Endothelial cell of umbilical vein (primary cell): ENCODE measurements around the gene RUNX2. TPM values are rescaled to one million over a fixed set of nuclear protein-coding genes. Genes with fewer than 3 reads are reported as not detected.

ENCODE experiments used
- BruUV-seq: library from RNA; stranded (reverse); fragments of 400-500 nt; replicated peaks from 2 replicates; lab custom pipeline; 2021; lab: Mats Ljungman, UMichigan
- CTCF ChIA-PET: fragments of 300-600, 350-600 bp; sonication (Branson Sonifier 250); formaldehyde crosslinking; loops from one replicate; lab custom pipeline; 2021; ENCODE audit warnings: antibody characterized with exemption, inconsistent platforms; lab: Charles Lee
- POLR2A ChIA-PET: fragments of 300-600, 350-600 bp; sonication (Branson Sonifier 250); formaldehyde crosslinking; loops from one replicate; lab custom pipeline; 2021; ENCODE audit warnings: antibody characterized with exemption, inconsistent platforms; lab: Charles Lee
- DNase-seq: peaks from one replicate; pipeline ENCODE4 v3.0.0-alpha.2; 2011; ENCODE audit warnings: low read depth, low spot score
- FAIRE-seq: peaks from 2 replicates; lab custom pipeline; 2011; peaks lifted over from hg19 to GRCh38; lab: Jason Lieb, UNC
- H2AFZ ChIP-seq: 2 replicates; pipeline ENCODE4 v1.6.0; 2012; ENCODE audit warnings: low read depth, low read length, control low read depth, inconsistent platforms
- H3K27ac ChIP-seq: 2 replicates; pipeline ENCODE4 v1.5.1; 2011; ENCODE audit warnings: low read depth, mild to moderate bottlenecking, control low read depth, low read length, moderate library complexity; ENCODE audit not compliant: insufficient read depth
- H3K27me3 ChIP-seq, 2 experiments: 2 replicates each; pipeline versions ENCODE4 v1.6.0 to v1.6.1; 2011; ENCODE audit warnings: low read length in 2 of 2, mixed read lengths in 1 of 2; ENCODE audit not compliant: control insufficient read depth in 2 of 2, insufficient read depth in 2 of 2
- H3K36me3 ChIP-seq, 2 experiments: 2 replicates in 1 of 2; 3 replicates in 1 of 2; pipeline ENCODE4 v1.5.1; 2011; ENCODE audit warnings: low read length in 2 of 2, mild to moderate bottlenecking in 1 of 2, moderate library complexity in 1 of 2; ENCODE audit not compliant: control insufficient read depth in 2 of 2, insufficient read depth in 2 of 2; ENCODE audit errors: extremely low read depth in 1 of 2
- H3K4me1 ChIP-seq: 3 replicates; pipeline ENCODE4 v1.5.1; 2011; ENCODE audit warnings: mild to moderate bottlenecking, low read length; ENCODE audit not compliant: control insufficient read depth, insufficient read depth; ENCODE audit errors: extremely low read depth
- H3K4me2 ChIP-seq: 2 replicates; pipeline ENCODE4 v1.6.1; 2011; ENCODE audit warnings: low read length, control low read depth, mixed read lengths; ENCODE audit not compliant: insufficient read depth
- H3K4me3 ChIP-seq, 3 experiments: fragments of 200-600 bp in 1 of 3; sonication (generic), shearing (Covaris generic) in 1 of 3; replicated peaks in 1 of 3; 2 replicates each; pipeline ENCODE4 v1.5.1; 2011 to 2016; ENCODE audit warnings: control low read depth in 3 of 3, low read length in 3 of 3, mild to moderate bottlenecking in 2 of 3, inconsistent platforms in 1 of 3, low read depth in 1 of 3, moderate library complexity in 1 of 3; ENCODE audit not compliant: insufficient read depth in 1 of 3
- H3K79me2 ChIP-seq: 2 replicates; pipeline ENCODE4 v1.6.0; 2012; ENCODE audit warnings: low read length, inconsistent platforms; ENCODE audit not compliant: control insufficient read depth, insufficient read depth
- H3K9ac ChIP-seq: replicated peaks from 2 replicates; pipeline ENCODE3; 2011; ENCODE audit warnings: low read length, control low read depth; ENCODE audit not compliant: insufficient read depth; ENCODE audit errors: extremely low read depth
- H3K9me1 ChIP-seq: replicated peaks from 3 replicates; pipeline ENCODE4 v1.6.0; 2011; ENCODE audit warnings: mild to moderate bottlenecking, low read length; ENCODE audit not compliant: control insufficient read depth, insufficient read depth; ENCODE audit errors: extremely low read depth
- H3K9me3 ChIP-seq: replicated peaks from 2 replicates; pipeline ENCODE4 v1.5.1; 2012; ENCODE audit warnings: low read length, inconsistent platforms; ENCODE audit not compliant: control insufficient read depth, insufficient read depth
- H4K20me1 ChIP-seq: replicated peaks from 2 replicates; pipeline ENCODE3; 2011; ENCODE audit warnings: mild to moderate bottlenecking, low read length; ENCODE audit not compliant: control insufficient read depth, insufficient read depth; ENCODE audit errors: extremely low read depth
- EZH2 ChIP-seq: IDR thresholded peaks from 2 replicates; pipeline ENCODE4 v1.6.1; 2012; ENCODE audit warnings: borderline replicate concordance, low read depth, mild to moderate bottlenecking, moderate library complexity, low read length, inconsistent platforms; ENCODE audit not compliant: severe bottlenecking
- JUN ChIP-seq: IDR thresholded peaks from 2 replicates; pipeline ENCODE4 v1.6.1; 2011; ENCODE audit warnings: borderline replicate concordance, low read depth; ENCODE audit not compliant: insufficient read length, insufficient read depth
- MAX ChIP-seq: IDR thresholded peaks from 2 replicates; pipeline ENCODE4 v1.6.1; 2011; ENCODE audit not compliant: insufficient read depth, insufficient read length
- MYC ChIP-seq: IDR thresholded peaks from one replicate; pipeline ENCODE4 v1.6.1; 2011; ENCODE audit warnings: mild to moderate bottlenecking, low read depth, low read length
- POLR2A ChIP-seq: IDR thresholded peaks from 2 replicates; pipeline ENCODE4 v1.6.1; 2012; ENCODE audit warnings: low read depth, mild to moderate bottlenecking, control low read depth, low read length
- POLR2AphosphoS5 ChIP-seq: IDR thresholded peaks from 2 replicates; pipeline ENCODE4 v1.6.1; 2012; ENCODE audit warnings: low read depth, mild to moderate bottlenecking, control low read depth, low read length, moderate library complexity; ENCODE audit not compliant: insufficient read depth
- dilution Hi-C: fragments of 300-500 bp; cut with MboI; formaldehyde crosslinking; loops from one replicate; pipeline ENCODE4 v1.15.0; 2019; ENCODE audit warnings: low sequenced_read_pairs; ENCODE audit not compliant: extremely low pct_ligation_motif_present
- intact Hi-C: fragments of 100-400 bp; cut with micrococcal nuclease; formaldehyde crosslinking; loops from one replicate; pipeline ENCODE4 v1.10.0; 2022
- polyA plus RNA-seq, 4 experiments: library from polyadenylated mRNA; depleted of rRNA in 3 of 4; stranded (reverse) in 3 of 4; unstranded in 1 of 4; fragments of >200 nt; gene quantifications; 2 replicates each; pipeline versions ENCODE4 v1.2.1 to v1.2.3, GENCODE V29; 2011 to 2012; ENCODE audit warnings: missing spikeins in 1 of 4
- total RNA-seq: library from RNA; stranded (reverse); gene quantifications from 2 replicates; pipeline ENCODE4 v1.2.3, GENCODE V29; 2021

The RUNX2 gene
- total and polyA plus RNA-seq, 2 donors (not counting 3 experiments of a cell fraction or from before 2014, with no cell fraction given): 0.06 TPM; not detected in 1

GRCh38 chr6:45518013-45518720 lies 190.0 kb downstream of the RUNX2 start:
- H3K9me1 ChIP-seq: no peaks in the 10 kb centered on the region
- no peaks in the 10 kb centered on the region for H4K20me1 ChIP-seq
- no peak overlapping the region for H2AFZ ChIP-seq
- BruUV-seq: no TSS peak
- no peaks in the 10 kb centered on the region for H3K79me2 ChIP-seq
- CTCF ChIA-PET: no interaction called here
- no peak overlapping the region for H3K4me3 ChIP-seq
- H3K36me3 ChIP-seq: no peaks in the 10 kb centered on the region
- POLR2A ChIA-PET: no interaction called here
- FAIRE-seq: no peak
- H3K27me3 ChIP-seq: peaks cover 0 to 4% of the 10 kb centered on the region in 2 experiments
- H3K27ac ChIP-seq: no peak overlapping the region
- H3K9ac ChIP-seq: no peak overlapping the region
- H3K9me3 ChIP-seq: no peaks in the 10 kb centered on the region
- H3K4me1 ChIP-seq: no peaks in the 10 kb centered on the region
- dilution Hi-C loops (no loop called here), intact Hi-C loops (no loop called here)
- no peak overlapping the region for H3K4me2 ChIP-seq
- TF ChIP-seq EZH2: no peak
- no peak for TF ChIP-seq MAX
- DNase-seq: no peak

GRCh38 chr6:45521226-45521625 lies 193.1 kb downstream of the RUNX2 start:
- Histone ChIP-seq H3K36me3 (no peaks in the 10 kb centered on the region), H3K27me3 (peaks cover 0 to 2% of the 10 kb centered on the region in 2 experiments), H4K20me1 (no peaks in the 10 kb centered on the region), H3K9ac (no peak overlapping the region), H2AFZ (no peak overlapping the region), H3K9me3 (no peaks in the 10 kb centered on the region), H3K9me1 (no peaks in the 10 kb centered on the region), H3K27ac (no peak overlapping the region), H3K4me1 (no peaks in the 10 kb centered on the region), H3K79me2 (no peaks in the 10 kb centered on the region), H3K4me3 (no peak overlapping the region), H3K4me2 (no peak overlapping the region)
- DNase-seq (no peak), FAIRE-seq (peak; percentile 61)
- TF ChIP-seq POLR2AphosphoS5 (no peak), MAX (no peak), POLR2A (no peak), JUN (no peak), MYC (no peak), EZH2 (no peak)
- BruUV-seq: no TSS peak
- dilution Hi-C loops: no loop called here
- intact Hi-C loops: no loop called here
- ChIA-PET CTCF (no interaction called here), POLR2A (no interaction called here)
